HepG2 (cell line): Measurements from ENCODE around the gene KRTAP5-1. TPM values are rescaled to one million over a fixed set of nuclear protein-coding genes. Genes with fewer than 3 reads are reported as not detected.

Experiments
- ATAC-seq: fragments of 200-7000 bp; cut with Tn5 transposase; 3 replicates; pipeline ENCODE4 v1.9.1; 2020; ENCODE audit warnings: mild to moderate bottlenecking, moderate library complexity
- BruUV-seq: library from RNA; stranded (reverse); fragments of 400-500 nt; replicated peaks from 2 replicates; lab custom pipeline; 2021; lab: Mats Ljungman, UMichigan
- CTCF ChIA-PET: fragments of 300-600 bp; formaldehyde crosslinking; extraction: SDS; loops from one replicate; lab custom pipeline; 2021; ENCODE audit warnings: low total read pairs, inconsistent platforms, low intra/inter-chr PET ratio; lab: Yijun Ruan, JAX
- POLR2A ChIA-PET: fragments of 350-600 bp; sonication (Branson Sonifier 250); formaldehyde crosslinking; loops from one replicate; lab custom pipeline; 2020; ENCODE audit warnings: antibody characterized with exemption, inconsistent platforms; lab: Yijun Ruan, JAX
- DNase-seq: peaks from one replicate; pipeline ENCODE4 v3.0.0-alpha.2; 2015; ENCODE audit warnings: low spot score
- FAIRE-seq: peaks from 3 replicates; lab custom pipeline; 2011; peaks lifted over from hg19 to GRCh38; lab: Jason Lieb, UNC
- H2AFZ ChIP-seq: one replicate; pipeline ENCODE4 v1.6.1; 2011; ENCODE audit warnings: low read length, inconsistent platforms
- H3K27ac ChIP-seq: fragments of 300-600 bp; 3 replicates; pipeline ENCODE4 v1.8.0; 2011; ENCODE audit warnings: mixed run types, mild to moderate bottlenecking, mixed read lengths, low read length, inconsistent platforms; ENCODE audit not compliant: insufficient read depth; ENCODE audit errors: extremely low read length
- H3K27me3 ChIP-seq, 2 experiments: fragments of 200-600 bp in 1 of 2; 2 replicates in 1 of 2; 3 replicates in 1 of 2; pipeline versions ENCODE4 v1.6.0 to v1.8.0; 2011; ENCODE audit warnings: low read length in 2 of 2, mild to moderate bottlenecking in 2 of 2, moderate library complexity in 2 of 2, inconsistent platforms in 1 of 2; ENCODE audit not compliant: insufficient read depth in 2 of 2, control insufficient read depth in 1 of 2
- H3K36me3 ChIP-seq, 2 experiments: fragments of 200-600 bp in 1 of 2; replicated peaks in 1 of 2; 2 replicates in 1 of 2; 3 replicates in 1 of 2; pipeline versions ENCODE4 v1.5.1 to v1.8.0; 2011; ENCODE audit warnings: low read length in 2 of 2, inconsistent platforms in 1 of 2; ENCODE audit not compliant: insufficient read depth in 2 of 2, control insufficient read depth in 1 of 2
- H3K4me1 ChIP-seq: 2 replicates; pipeline ENCODE4 v1.5.1; 2012; ENCODE audit warnings: low read length, inconsistent platforms; ENCODE audit not compliant: insufficient read depth
- H3K4me2 ChIP-seq: 2 replicates; pipeline ENCODE4 v1.6.0; 2011; ENCODE audit warnings: low read depth, low read length, inconsistent platforms
- H3K4me3 ChIP-seq, 3 experiments: fragments of 200-600 bp in 1 of 3; sonication (generic), shearing (Covaris generic) in 1 of 3; replicated peaks in 1 of 3; 2 replicates each; pipeline ENCODE4 v1.5.1; 2011 to 2016; ENCODE audit warnings: low read length in 3 of 3, inconsistent platforms in 2 of 3, low read depth in 2 of 3, mild to moderate bottlenecking in 2 of 3, control low read depth in 1 of 3, mixed read lengths in 1 of 3; ENCODE audit not compliant: insufficient read depth in 1 of 3
- H3K79me2 ChIP-seq: one replicate; pipeline ENCODE4 v1.6.1; 2011; ENCODE audit warnings: low read length, inconsistent platforms; ENCODE audit not compliant: insufficient read depth
- H3K9ac ChIP-seq: 2 replicates; pipeline ENCODE4 v1.6.0; 2011; ENCODE audit warnings: mild to moderate bottlenecking, low read depth, low read length, inconsistent platforms; ENCODE audit not compliant: insufficient read depth
- H3K9me3 ChIP-seq: 2 replicates; pipeline ENCODE4 v1.5.1; 2012; ENCODE audit warnings: mild to moderate bottlenecking, low read length
- H4K20me1 ChIP-seq: 2 replicates; pipeline ENCODE4 v1.6.0; 2011; ENCODE audit warnings: inconsistent platforms, mild to moderate bottlenecking, low read length, moderate library complexity; ENCODE audit not compliant: insufficient read depth
- CTCF ChIP-seq: sonication (generic); formaldehyde crosslinking; IDR thresholded peaks from 2 replicates; pipeline ENCODE4 v1.5.0; 2020; ENCODE audit warnings: mild to moderate bottlenecking, missing genetic modification reagents, moderate library complexity
- DR1 ChIP-seq: sonication (generic); formaldehyde crosslinking; IDR thresholded peaks from 2 replicates; pipeline ENCODE4 v1.8.0; 2021; ENCODE audit warnings: mild to moderate bottlenecking, missing genetic modification reagents, inconsistent platforms
- HNRNPUL1 ChIP-seq: fragments of 200-400 bp; formaldehyde crosslinking; IDR thresholded peaks from 2 replicates; pipeline ENCODE4 v1.6.1; 2017; ENCODE audit warnings: low read depth, mild to moderate bottlenecking, low read length, moderate library complexity
- HOXA5 ChIP-seq: sonication (generic); formaldehyde crosslinking; IDR thresholded peaks from 2 replicates; pipeline ENCODE4 v1.4.0; 2020; ENCODE audit warnings: missing genetic modification reagents
- PAXIP1 ChIP-seq: sonication (generic); formaldehyde crosslinking; conservative IDR thresholded peaks from 2 replicates; pipeline ENCODE4 v1.4.0; 2020; ENCODE audit warnings: mild to moderate bottlenecking, missing genetic modification reagents, moderate library complexity
- PRDM10 ChIP-seq: sonication (generic); formaldehyde crosslinking; IDR thresholded peaks from 2 replicates; pipeline ENCODE4 v1.4.0; 2020; ENCODE audit warnings: low read depth, missing genetic modification reagents
- TRIM24 ChIP-seq: sonication (generic); formaldehyde crosslinking; IDR thresholded peaks from 2 replicates; pipeline ENCODE4 v1.8.0; 2022; ENCODE audit warnings: mild to moderate bottlenecking, missing genetic modification reagents
- ZC3H4 ChIP-seq: sonication (generic); formaldehyde crosslinking; IDR thresholded peaks from 2 replicates; pipeline ENCODE4 v1.4.0; 2020; ENCODE audit warnings: missing genetic modification reagents, borderline replicate concordance
- ZFP91 ChIP-seq: sonication (generic); formaldehyde crosslinking; IDR thresholded peaks from 2 replicates; pipeline ENCODE4 v1.9.0; 2022; ENCODE audit warnings: missing genetic modification reagents, mild to moderate bottlenecking, borderline replicate concordance
- ZNF264 ChIP-seq: sonication (generic); formaldehyde crosslinking; IDR thresholded peaks from 2 replicates; pipeline ENCODE4 v1.4.0; 2020; ENCODE audit warnings: missing genetic modification reagents
- WGBS: methylation state at CpG from one replicate; pipeline ENCODE4 v1.1.6; 2017; ENCODE audit warnings: low lambda C conversion rate; 5-methylcytosine and 5-hydroxymethylcytosine counted together
- in situ Hi-C: cut with HindIII; loops from 2 replicates; pipeline ENCODE4 v1.10.0; 2017; ENCODE audit warnings: low pct_unique_long_range_greater_than_20kb; ENCODE audit not compliant: extremely low pct_ligation_motif_present
- intact Hi-C: fragments of 100-400 bp; cut with micrococcal nuclease; formaldehyde crosslinking; loops from one replicate; pipeline ENCODE4 v1.10.0; 2022; ENCODE audit not compliant: unreplicated experiment
- polyA plus RNA-seq, 8 experiments: library from polyadenylated mRNA; depleted of rRNA in 3 of 8; stranded (reverse) in 7 of 8; unstranded in 1 of 8; fragments of >200 nt; fragmentation: Illumina TruSeq in 4 of 8; extraction: Trizol in 4 of 8; gene quantifications; 2 replicates each; pipeline versions ENCODE4 v1.2.1 to v1.2.3, GENCODE V29; 2011 to 2016; ENCODE audit warnings: low read depth in 4 of 8, missing spikeins in 1 of 8, mixed read lengths in 1 of 8; ENCODE audit not compliant: insufficient read depth in 1 of 8
- total RNA-seq, 5 experiments: library from RNA; depleted of rRNA; stranded (reverse); fragments of >200 nt; fragmentation: Illumina TruSeq; extraction: Trizol; gene quantifications; 2 replicates each; pipeline ENCODE4 v1.2.3, GENCODE V29; 2016; ENCODE audit warnings: low read depth in 1 of 5

KRTAP5-1 gene
- total and polyA plus RNA-seq, 2 of the 13 experiments (the other 11 are each of a cell fraction or from before 2014, with no cell fraction given) = not detected

GRCh38 chr11:1546536-1547466 is 38.3 kb downstream of the KRTAP5-1 start:
- DNase-seq (no peak), FAIRE-seq (no peak)
- in situ Hi-C loops = no loop called here
- no peak for TF ChIP-seq DR1 (CRISPR knock-in tag)
- TF ChIP-seq PAXIP1 (CRISPR knock-in tag) = no peak
- TF ChIP-seq ZFP91 (CRISPR knock-in tag) = peak; percentile 24; the same call in 1 of the 2 replicates
- TF ChIP-seq CTCF = peak; percentile 71
- TF ChIP-seq TRIM24 (CRISPR knock-in tag) = no peak
- peak; percentile 61; the same call in 1 of the 2 replicates for TF ChIP-seq PRDM10 (CRISPR knock-in tag)
- no peak for TF ChIP-seq HOXA5
- TF ChIP-seq HNRNPUL1 = no peak
- no peak for TF ChIP-seq ZNF264 (CRISPR knock-in tag)
- no peak for TF ChIP-seq ZC3H4 (CRISPR knock-in tag)

More at GRCh38 chr11:1546536-1547466, 38.3 kb downstream of the KRTAP5-1 start:
- CTCF ChIA-PET = interaction anchor here (1.4 to 2.7 kb wide), 2 partner anchors 27 to 82 kb away, joined by 6 to 17 read pairs; partner anchors contain the start of gene KRTAP5-5
- no TSS peak for BruUV-seq
- POLR2A ChIA-PET = interaction anchor here (1.0 kb wide), 1 partner anchor 28 kb away, joined by 4 read pairs; no protein-coding TSS in a partner anchor
- Histone ChIP-seq H3K79me2 (no peaks in the 10 kb centered on the region), H3K27ac (no peak overlapping the region), H3K4me3 (peak overlapping the region; percentile 3 to 63 (median 40); a peak in 4 of 6 replicates), H3K9me3 (no peaks in the 10 kb centered on the region), H3K9ac (no peak overlapping the region), H3K27me3 (peaks cover 34 to 67% of the 10 kb centered on the region in 2 experiments; a peak in 4 of 5 replicates), H2AFZ (no peak overlapping the region), H3K36me3 (no peaks in the 10 kb centered on the region), H3K4me1 (peaks cover 8% of the 10 kb centered on the region), H3K4me2 (peak overlapping the region; percentile 60), H4K20me1 (no peaks in the 10 kb centered on the region)
- 2% methylated on average over 9 of the region's 106 CpGs for WGBS
- intact Hi-C loops = loop anchor here (5.0 kb wide), 1 partner anchor 80 kb away; the partner anchor contains the start of gene KRTAP5-5
- peak; percentile 59 for ATAC-seq
